GM18498 (cell line): Measurements from ENCODE around the gene VWF.

Experiments
- ATAC-seq: cut with Tn5 transposase; IDR thresholded peaks from one replicate; pipeline ENCODE4 v1.9.1; 2021; ENCODE audit warnings: mild to moderate bottlenecking, moderate library complexity; ENCODE audit not compliant: unreplicated experiment

Gene VWF

DNA sequence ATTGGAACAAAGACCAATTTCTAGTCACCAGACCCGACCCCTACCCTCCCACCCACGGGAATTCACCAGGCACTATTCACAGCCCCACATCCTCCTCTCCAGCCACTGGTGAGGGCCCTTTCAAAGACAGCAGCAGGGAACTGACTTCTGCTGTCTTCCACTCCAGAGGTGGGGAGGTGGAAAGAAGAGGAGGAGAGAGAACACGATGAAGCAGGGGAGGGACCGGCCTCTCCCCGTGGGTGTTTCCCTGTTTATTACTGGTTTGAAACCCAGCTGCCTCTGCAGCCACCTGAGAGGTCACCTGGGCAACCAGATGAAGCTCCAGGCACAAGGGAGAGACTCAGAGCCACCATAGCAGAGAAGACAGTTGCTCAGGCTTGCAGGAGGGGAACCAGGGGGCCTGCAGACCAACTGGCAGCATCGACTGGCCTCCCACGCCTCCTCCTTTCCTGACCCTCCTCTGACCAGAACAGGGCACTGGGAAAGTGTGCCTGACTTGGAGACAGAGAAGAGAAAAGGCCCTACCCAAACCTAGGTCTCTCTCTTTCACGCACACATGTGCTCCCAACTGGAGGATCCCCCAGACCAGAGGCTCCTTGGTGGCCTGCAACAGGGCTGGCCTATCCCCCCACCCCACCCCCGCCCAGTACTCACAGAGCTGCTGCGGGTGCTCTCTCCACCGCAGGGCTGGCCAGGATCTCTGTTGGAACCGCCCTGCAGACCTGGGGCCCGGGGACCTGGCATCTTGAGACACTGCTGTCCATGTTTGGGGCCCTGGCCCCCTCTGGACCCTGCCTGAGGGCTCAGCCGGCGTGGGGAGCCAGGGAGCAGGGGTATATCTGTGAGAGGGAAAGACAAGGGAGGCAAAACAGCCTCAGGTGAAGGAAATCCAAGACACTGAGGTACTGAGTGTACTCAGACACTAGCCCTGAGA, 202.2 kb downstream of the VWF start:
- ATAC-seq: no peak

DNA sequence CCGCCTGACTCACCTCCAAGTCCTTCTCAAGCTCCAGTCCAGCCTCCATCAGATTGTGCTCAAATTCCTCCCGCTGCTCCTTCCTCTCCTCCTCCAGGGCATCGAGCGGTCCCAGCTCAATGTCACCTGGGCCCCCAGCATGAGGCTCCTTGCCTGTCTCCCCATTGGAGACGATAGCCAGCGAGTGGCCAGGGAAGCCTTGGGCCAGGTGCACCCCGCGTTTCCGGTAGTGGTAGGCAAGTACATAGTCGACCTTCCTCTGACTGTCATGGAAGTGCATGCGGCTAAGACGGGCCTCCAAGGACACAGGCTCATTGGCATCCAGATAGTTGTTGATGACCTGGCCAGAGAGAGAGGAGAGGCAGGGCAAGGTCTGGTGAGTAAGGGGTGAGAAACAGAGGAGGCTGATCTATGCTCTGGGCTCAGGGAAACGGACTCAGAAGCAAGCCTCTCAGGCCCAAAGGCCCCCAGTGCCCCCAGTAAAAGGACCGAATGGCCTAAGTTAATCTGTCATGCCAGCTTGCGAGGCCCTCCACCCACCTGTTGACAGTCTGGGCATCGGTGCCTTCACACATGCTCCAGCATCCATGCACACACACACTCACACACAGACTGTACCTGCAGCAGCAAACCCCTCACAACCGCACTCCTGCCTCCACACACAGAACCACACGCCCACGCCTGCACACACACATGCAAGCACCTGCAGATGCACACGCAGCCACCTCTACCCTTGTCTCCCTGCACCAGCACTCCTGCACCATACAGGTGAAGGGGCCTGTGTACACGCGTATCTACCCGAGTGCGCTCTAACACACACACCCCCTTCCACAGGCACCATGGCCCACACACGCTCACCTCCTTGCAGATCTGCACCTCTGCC, 203.2 kb downstream of the VWF start:
- no peak for ATAC-seq

DNA sequence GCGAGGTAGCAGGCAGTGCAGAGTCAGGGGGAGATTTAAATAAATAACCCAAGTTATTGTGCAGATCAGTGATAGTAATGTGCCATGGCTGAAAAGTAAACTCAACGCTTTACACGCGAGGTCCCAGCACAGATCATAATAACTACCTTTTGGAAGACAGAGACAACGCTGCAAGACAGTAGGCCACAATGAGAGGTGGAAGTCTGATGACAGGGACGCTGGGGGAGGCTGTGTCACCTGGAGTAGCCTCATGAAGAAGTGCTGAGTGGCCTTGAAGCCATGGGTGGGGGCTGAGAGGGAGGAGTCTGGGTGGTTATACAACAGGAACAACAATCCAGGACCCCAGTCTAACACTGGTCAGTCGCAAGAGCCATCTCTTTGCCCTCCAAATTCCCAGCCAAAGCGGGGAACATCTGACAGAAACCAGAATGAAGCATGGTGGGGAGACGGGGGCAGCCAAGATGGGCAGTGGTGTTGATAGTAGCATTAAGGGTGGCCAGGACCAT, 207.6 kb downstream of the VWF start:
- ATAC-seq: no peak

DNA sequence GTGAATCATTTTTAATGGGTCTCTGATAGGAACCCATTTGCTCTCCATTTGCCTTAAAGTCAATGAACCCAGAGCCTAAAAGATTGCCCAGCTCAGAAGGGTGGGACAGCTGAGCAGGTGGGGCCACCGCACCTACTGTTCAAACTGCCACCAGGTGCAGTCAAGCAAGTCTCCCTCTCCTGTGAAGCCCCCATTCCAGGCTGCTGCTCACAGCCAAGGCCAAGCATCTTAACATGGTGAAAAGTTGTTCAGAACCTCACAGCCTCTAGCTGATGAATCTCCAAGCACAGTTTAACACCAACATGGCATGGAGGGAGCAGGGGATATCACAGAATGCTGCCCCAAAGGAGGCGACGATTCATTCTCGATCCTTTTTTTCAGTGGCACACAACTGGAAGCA, 209.0 kb downstream of the VWF start:
- ATAC-seq: no peak

DNA sequence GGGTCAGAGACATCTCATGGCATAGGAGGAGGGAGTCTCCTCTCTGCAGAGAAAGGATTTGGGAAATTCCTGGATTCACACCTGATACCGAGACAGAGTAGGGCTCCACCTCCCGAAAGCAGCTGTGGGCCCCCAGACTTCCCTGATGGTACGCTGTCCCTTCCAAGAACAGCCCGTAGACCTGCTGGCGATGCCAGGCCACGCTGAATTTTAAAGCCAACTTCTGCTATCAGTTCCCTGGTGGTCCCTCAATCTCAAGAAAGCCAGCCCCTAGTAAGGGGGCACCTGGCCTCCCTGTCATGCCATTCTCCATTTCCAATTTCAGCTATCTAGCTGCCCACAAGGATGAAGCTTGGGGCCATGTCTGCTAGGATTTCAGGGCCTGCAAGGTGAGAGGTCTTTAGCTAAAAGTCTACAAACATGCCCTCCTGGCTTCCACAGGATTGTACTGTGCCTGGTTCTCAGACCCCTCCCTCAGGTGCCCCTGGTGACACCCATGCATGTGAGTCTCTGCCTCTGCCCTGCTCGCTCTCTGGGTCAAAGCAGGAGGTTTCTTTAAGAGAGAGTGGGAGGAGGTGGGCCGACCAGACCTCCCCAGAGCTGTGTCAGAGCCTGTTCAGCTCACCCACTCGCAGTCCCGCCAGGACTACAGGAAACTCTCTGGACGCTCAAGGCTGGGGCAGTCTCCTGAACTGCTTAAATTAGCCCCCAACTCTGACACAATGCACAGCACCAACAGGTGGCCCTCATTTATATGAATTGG, 209.9 kb downstream of the VWF start:
- no peak for ATAC-seq

DNA sequence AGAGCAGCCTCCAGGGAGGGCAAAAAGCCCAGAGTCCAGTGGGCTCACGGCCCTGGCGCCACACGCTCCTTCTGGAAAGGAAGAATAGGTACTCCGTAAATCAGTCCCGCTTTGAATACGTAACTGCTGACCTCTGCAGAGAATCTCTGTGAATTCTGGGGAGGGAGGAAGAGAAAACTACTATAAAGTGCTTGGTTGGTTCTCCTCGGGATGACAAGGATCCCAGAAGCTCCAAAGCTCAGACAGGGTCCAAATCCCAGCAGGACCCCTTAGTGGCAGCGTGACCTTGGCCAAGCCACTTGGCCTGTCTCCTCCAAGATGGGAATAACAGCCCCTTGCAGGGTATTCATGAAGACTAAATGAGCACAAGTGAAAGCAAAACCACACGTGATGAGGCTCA, 211.1 kb downstream of the VWF start:
- no peak for ATAC-seq

DNA sequence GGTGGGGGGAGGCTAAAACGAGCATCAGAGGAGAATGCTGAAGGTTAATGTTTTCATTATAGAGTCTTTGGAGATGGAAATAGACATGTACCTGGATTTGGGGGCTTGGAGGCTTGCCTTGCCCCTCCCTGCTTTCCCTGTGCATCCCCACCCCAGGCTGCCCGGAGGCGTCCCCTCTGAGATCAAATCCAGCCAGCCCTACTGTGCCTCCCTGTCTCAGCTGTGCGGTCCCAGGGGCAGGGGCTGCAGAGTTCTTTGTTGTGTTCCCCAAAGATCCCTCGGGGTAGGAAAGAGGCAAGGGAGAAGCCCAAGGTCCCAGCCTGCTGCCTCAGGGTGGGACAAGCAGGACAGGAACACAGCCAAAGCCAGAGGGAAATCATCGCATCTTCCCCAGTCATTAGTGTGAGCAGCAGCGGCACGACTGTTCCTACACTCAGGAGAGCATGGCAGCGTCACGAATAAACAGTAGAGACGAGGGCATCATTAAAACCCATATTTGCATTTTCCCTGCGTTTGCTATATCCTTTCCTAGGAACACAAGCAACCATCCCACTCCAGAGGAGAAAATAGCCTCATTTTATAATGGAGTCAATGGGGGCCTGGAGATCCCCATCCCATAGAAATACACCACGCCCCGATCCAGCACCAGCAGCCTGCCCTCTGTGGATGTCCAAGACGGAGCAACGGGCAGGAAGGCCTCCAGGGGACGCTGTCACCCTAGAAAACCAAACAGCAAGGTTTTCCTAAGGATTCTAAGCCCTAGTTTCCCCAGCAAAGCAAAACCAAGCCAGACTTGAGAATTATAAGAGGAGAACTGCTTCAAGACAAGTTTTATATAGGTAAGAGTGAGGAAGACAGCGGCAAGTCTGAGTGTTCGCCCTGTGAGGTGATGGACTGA, 211.8 kb downstream of the VWF start:
- ATAC-seq: no peak

DNA sequence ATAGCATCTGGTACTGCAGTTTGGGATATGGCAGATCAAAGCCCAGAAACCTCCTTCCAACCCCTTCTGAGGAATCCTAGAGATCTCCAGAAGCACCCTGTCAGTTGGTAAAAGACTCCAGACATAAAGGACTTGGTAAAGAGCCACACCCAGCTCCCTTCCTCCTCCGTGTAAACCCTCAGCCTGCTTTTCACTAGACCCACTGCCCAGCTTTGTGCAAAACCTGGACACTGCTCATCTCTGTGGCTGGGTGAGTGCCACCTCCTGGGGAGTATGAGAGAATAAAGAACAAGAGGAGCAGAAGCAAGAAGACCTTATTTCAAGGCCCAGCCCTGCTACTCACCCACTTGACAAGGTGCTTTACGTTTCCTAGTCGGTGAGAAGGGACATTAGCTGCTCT, 212.5 kb downstream of the VWF start:
- ATAC-seq: no peak

DNA sequence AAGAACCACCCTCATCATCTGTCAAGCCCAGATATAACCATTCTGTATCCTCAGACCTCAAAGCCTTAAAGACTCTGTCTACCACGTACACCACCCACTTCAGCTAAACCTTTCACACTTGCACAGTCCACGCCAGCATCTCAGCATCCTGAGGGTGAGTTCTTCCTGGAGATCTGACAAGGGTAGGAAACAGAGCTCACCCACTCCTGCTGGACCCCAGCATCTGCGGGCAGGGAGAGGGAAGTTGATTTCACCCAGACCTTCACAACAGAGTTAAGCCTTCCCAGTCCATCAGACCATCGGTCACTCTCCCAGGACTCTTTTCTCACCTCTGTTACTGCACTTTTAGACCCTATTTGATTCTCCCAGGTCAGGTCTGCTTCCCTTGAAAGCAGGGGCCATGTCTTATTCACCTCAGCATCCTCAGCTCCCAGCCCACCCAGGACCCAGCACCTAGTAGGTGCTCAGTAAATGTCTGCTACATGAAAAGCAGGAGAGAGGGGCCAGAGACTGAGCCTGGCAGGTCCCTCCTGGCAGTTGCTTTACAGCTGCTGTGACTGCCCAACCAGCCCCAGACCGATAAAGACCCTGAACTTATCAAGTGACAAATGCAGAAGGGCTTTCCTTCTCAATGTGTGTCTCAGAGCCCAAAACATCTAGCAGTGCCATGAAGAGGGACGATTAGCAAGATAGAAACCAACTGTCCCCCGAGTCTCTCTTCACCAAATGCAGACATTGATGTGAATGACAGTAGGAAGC, 213.5 kb downstream of the VWF start:
- no peak for ATAC-seq

DNA sequence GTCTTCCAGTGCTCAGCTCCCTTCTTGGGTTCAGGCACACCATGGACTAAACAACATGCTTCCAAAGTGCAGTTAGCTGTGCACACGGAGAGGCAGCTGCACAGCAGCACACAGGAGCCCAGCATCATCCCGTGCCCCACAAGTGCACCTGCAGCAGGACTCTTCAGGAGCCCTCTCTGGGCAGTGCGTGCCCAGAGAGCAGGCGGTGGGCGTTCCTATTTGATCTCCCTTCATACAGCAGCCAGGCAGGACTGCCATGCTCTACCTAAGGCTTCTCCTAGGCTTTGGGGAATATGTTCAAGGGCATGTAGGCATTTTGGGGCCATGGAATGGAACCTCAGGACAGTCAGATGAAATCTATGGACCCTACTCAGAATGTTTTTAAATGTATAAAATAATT, 214.9 kb downstream of the VWF start:
- ATAC-seq: no peak

DNA sequence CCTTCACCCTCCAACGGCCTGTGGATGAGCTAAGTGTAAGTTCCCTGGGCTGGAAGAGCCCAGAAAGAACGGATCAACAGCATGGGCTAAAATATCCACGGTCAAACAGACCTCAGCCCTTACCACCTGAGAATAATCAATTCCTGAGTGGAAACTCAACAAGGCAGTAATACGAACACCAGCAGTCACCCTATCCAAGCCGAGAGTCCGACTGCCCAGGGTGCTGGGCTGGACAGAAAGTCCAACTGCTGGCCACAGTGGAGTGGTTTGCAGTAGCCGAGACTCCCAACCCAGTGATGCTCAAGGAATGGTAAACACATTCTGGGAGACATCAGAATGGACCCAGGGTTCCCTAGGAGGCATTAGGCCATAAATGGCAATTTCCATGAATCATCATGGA, 216.2 kb downstream of the VWF start:
- no peak for ATAC-seq

DNA sequence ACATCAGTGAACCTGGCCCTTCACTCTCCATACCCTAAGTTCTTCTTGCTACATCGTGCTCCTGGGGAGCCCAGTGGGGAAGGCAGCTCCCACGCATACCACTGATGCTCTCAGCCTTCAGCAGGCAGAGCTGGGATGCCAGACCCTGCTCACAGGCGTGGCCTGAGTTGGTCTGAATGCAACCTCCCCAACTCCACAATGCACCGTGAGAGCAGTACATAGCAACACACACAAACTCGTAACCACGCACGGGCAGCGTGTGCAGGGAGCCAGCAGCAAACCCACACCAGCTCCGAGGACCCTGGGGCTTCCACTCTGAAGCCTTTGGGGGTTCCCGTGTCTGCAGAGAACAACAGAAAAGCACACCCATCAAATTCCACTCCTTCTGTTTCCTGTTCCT, 216.7 kb downstream of the VWF start:
- no peak for ATAC-seq

DNA sequence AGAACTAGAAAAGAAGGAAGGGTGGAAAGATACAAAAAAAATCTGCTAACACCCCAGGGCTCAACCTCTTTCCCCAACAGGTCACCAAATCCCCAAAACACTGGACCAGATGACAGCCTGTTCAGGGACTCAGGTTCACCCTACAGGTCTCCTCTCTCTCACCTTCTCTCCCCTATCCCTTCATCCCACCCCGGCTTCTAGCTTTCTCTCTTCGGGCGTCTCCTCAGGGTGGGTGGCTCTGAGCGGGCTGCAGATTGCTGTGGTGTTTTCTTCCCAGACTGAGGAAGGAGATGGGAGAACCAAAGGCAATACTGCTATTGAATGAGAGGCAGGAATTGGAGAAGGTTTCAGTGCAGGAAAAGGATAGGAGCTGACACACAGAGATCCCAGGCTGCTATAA, 218.7 kb downstream of the VWF start:
- ATAC-seq: no peak

DNA sequence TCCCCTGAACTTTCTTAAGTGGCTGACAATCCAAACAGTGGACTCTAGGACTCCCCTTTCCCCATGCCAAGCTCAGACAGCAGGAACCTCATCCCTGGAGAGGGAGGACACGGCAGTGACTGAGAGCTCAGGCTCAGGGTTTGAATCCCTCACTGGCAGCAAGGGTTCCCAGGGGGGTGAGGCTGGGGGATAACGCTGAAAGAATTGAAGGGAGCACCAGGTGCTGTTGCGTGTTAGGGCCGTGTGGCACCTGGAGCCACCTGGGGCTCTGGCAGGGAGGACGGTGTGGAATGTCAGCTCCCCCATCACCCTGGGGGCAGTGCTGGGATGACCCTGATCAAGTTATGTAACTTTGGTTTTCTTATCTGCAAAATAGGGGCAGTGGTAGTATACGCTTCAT, 219.5 kb downstream of the VWF start:
- no peak for ATAC-seq

DNA sequence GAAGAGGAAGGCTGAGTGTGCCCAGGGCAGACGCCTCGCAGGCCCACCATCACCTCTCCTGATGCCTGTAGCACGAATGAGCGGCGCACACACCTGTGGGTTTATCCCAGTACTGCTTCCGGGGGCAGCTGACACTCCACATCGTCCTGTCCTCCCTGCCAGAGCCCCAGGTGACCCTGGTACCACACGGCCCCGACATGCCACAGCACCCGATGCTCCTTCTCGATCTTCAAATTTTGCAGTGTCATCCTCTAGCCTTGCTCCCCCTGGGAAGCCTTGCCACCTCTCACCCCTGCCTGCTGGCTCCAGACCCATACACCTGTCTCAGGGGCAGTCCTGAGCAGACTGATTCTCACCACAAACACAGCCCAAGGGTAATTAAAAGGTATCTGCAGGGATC, 220.0 kb downstream of the VWF start:
- ATAC-seq: no peak

DNA sequence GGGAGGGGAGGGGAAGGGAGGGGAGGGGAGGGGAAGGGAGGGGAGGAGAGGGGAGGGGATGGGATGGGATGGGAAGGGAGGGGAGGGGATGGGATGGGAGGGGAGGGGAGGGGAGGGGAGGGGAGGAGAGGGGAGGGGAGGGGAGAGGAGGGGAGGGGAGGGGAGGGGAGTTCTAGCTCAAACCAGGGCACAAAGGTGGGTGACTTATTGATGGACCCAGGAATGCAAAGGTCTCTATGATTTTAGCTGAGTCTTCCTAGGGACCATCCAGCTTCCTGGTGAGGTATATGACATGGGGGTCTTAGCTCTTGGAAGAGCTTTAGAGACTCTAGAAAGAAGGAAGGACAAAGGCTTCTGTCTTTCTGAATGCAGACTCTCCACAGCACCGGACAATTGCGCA, 221.7 kb downstream of the VWF start:
- ATAC-seq: no peak

DNA sequence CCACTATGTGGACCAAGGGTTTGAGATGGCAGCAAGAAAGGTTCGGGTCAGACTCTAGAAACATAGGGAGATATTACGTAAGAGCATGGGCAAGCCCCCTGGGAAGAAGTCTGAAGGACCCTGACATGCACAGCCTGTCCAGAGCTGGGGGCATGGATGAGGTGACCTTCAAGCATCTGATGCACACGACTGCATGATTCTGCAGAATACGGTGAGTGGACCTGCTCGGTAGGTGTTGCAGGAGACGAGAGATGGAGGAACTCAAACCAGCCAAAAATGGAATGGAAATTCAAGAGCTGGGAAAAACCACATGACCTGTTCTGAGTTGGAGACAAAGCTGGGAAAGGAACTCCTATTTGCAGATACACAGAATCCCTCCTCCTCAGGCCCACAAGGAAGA, 223.1 kb downstream of the VWF start:
- ATAC-seq: no peak

DNA sequence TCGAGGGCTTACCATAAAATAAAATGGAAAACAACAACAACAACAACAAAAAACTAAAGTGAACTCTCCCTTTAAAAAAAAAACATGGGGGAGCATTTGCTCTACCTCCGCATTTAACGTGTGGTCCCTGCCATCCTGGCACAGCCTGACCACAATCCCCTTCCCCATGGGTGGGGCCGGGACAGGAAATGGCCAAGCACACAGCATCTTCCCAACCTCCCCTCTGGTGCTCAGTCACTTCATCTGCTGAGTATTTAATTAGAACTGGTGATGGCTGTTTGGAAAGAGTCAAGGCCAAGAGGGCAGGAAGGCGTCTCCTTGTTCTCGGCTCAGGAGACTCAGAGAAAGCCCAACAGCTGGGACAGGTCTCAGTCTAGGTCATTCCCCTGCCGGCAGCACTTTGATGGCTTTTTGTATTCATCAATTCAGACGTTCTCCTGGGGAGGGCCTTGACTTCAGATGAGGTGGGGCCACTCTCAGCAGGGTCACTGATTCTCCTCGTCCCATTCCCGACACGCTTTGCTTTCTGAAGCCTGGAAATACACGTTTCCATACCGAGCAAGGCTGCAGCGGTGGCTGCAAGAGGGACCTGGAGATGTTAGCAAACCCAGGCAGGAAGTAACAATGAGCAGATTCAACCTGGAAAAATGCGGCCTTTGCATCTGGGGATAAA, 223.8 kb downstream of the VWF start:
- ATAC-seq: no peak

DNA sequence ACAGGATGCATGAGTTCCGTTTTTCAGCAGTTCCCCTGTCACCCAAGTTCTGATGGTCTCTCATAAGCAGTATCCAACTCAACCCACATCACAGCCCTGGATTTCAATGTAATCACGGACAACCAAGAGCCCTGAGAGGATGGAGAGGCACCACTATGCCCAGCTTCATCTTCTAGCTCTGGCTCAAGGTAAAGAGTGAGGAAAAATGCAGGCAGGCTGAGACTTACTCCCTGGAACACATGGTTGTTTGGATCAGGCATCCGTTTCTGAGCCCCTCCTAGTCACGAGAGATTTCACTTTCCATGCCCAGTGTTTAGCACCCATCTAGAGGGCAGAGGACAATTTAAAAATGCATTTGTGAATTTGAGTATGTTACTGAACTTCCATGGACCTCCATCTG, 224.4 kb downstream of the VWF start:
- no peak for ATAC-seq
